B cell (primary cell): ENCODE results near the gene TGFBR3. TPM values are rescaled to one million over a fixed set of nuclear protein-coding genes. Genes with fewer than 3 reads are reported as not detected.

Experiments used
- ATAC-seq: fragments of 200-7000 bp; cut with Tn5 transposase; one replicate; pipeline ENCODE4 v1.10.0; 2021; ENCODE audit warnings: low read depth, mild to moderate bottlenecking, moderate number of reproducible peaks, moderate library complexity
- CTCF ChIA-PET: fragments of 350-600 bp; sonication (Branson Sonifier 250); formaldehyde crosslinking; loops from one replicate; lab custom pipeline; 2021; ENCODE audit warnings: antibody characterized with exemption, inconsistent platforms; lab: Charles Lee
- POLR2A ChIA-PET: fragments of 350-600 bp; sonication (Branson Sonifier 250); formaldehyde crosslinking; loops from one replicate; lab custom pipeline; 2021; ENCODE audit warnings: antibody characterized with exemption; lab: Charles Lee
- DNase-seq: peaks from one replicate; pipeline ENCODE4 v3.0.0; 2013
- H2AFZ ChIP-seq: 2 replicates; pipeline ENCODE4 v1.6.1; 2012; ENCODE audit warnings: mild to moderate bottlenecking, low read depth, low read length; ENCODE audit not compliant: insufficient read depth, poor library complexity, severe bottlenecking
- H3K27ac ChIP-seq, 2 donors: 1 replicate in 1 of 2; 2 replicates in 1 of 2; pipeline ENCODE4 v1.5.1; 2012 to 2013; ENCODE audit warnings: low read length in 2 of 2, mild to moderate bottlenecking in 2 of 2, moderate library complexity in 1 of 2
- H3K27me3 ChIP-seq, 4 experiments: fragments of 200-600 bp in 1 of 4; sonication (generic) in 1 of 4; replicated peaks in 1 of 4; 1 replicate in 2 of 4; 2 replicates in 2 of 4; pipeline versions ENCODE4 v1.6.1 to v1.7.0; 2013 to 2016; ENCODE audit warnings: low read length in 3 of 4, mild to moderate bottlenecking in 2 of 4, mixed read lengths in 1 of 4, moderate library complexity in 1 of 4; ENCODE audit not compliant: insufficient read depth in 4 of 4, control insufficient read depth in 3 of 4; ENCODE audit errors: control extremely low read depth in 1 of 4
- H3K36me3 ChIP-seq, 2 experiments: replicated peaks in 1 of 2; 1 replicate in 1 of 2; 2 replicates in 1 of 2; pipeline versions ENCODE4 v1.6.1 to v1.7.1; 2013; ENCODE audit warnings: low read length in 1 of 2; ENCODE audit not compliant: insufficient read depth in 2 of 2, control insufficient read depth in 1 of 2; ENCODE audit errors: control extremely low read depth in 1 of 2, extremely low read depth in 1 of 2
- H3K4me1 ChIP-seq, 2 donors: fragments of 200-600 bp in 1 of 2; sonication (generic) in 1 of 2; 1 replicate in 1 of 2; 2 replicates in 1 of 2; pipeline versions ENCODE4 v1.5.1 to v1.6.1; 2013 to 2017; ENCODE audit warnings: low read length in 2 of 2; ENCODE audit not compliant: control insufficient read depth in 2 of 2, insufficient read depth in 2 of 2
- H3K4me2 ChIP-seq: replicated peaks from 2 replicates; pipeline ENCODE3; 2012; ENCODE audit warnings: mild to moderate bottlenecking, low read depth, low read length; ENCODE audit not compliant: poor library complexity, severe bottlenecking
- H3K4me3 ChIP-seq, 5 experiments: fragments of 200-600 bp in 1 of 5; sonication (generic) in 1 of 5; 1 replicate in 3 of 5; 2 replicates in 2 of 5; pipeline versions ENCODE4 v1.5.1 to v1.7.0; 2011 to 2016; ENCODE audit warnings: low read length in 4 of 5, mild to moderate bottlenecking in 4 of 5, low read depth in 2 of 5, control low read depth in 1 of 5, moderate library complexity in 1 of 5; ENCODE audit not compliant: insufficient read depth in 1 of 5; ENCODE audit errors: control extremely low read depth in 1 of 5, extremely low read depth in 1 of 5
- H3K79me2 ChIP-seq: fragments of 200-600 bp; sonication (generic); one replicate; pipeline ENCODE4 v1.6.0; 2016; ENCODE audit warnings: low read length; ENCODE audit not compliant: control insufficient read depth, insufficient read depth
- H3K9ac ChIP-seq: fragments of 200-600 bp; sonication (generic); 2 replicates; pipeline ENCODE4 v1.6.1; 2017; ENCODE audit warnings: mild to moderate bottlenecking, low read length, moderate library complexity
- H3K9me3 ChIP-seq, 3 donors: one replicate each; pipeline versions ENCODE4 v1.6.1 to v1.7.1; 2013; ENCODE audit warnings: low read length in 2 of 3; ENCODE audit not compliant: control insufficient read depth in 2 of 3, insufficient read depth in 1 of 3; ENCODE audit errors: control extremely low read depth in 1 of 3
- H4K20me1 ChIP-seq: 2 replicates; pipeline ENCODE4 v1.6.0; 2012; ENCODE audit warnings: mild to moderate bottlenecking, low read length; ENCODE audit not compliant: insufficient read depth, control insufficient read depth, poor library complexity, severe bottlenecking
- H3K27ac Mint-ChIP-seq: one replicate; pipeline ENCODE4 v1.8.0; 2021; ENCODE audit warnings: mixed read lengths
- H3K27me3 Mint-ChIP-seq: one replicate; pipeline ENCODE4 v1.8.0; 2021; ENCODE audit warnings: mixed read lengths
- H3K4me1 Mint-ChIP-seq: one replicate; pipeline ENCODE4 v1.8.0; 2021; ENCODE audit warnings: mixed read lengths
- H3K4me3 Mint-ChIP-seq: one replicate; pipeline ENCODE4 v1.8.0; 2021; ENCODE audit warnings: mixed read lengths
- H3K9me3 Mint-ChIP-seq: one replicate; pipeline ENCODE4 v1.8.0; 2022; ENCODE audit warnings: mixed read lengths; ENCODE audit not compliant: insufficient read depth
- CTCF ChIP-seq: fragments of 200-600 bp; IDR thresholded peaks from one replicate; pipeline ENCODE4 v1.8.0; 2022; ENCODE audit warnings: antibody characterized with exemption, mild to moderate bottlenecking
- EZH2 ChIP-seq: IDR thresholded peaks from 2 replicates; pipeline ENCODE4 v1.6.1; 2012; ENCODE audit warnings: borderline replicate concordance, low read depth, mild to moderate bottlenecking, moderate library complexity, low read length; ENCODE audit not compliant: insufficient read depth, poor library complexity, severe bottlenecking
- WGBS: methylation state at CpG from one replicate; pipeline ENCODE4 v1.1.5; 2013; ENCODE audit warnings: missing lambda C conversion rate; ENCODE audit not compliant: insufficient coverage; 5-methylcytosine and 5-hydroxymethylcytosine counted together
- intact Hi-C: fragments of 100-400 bp; cut with micrococcal nuclease; formaldehyde crosslinking; loops from one replicate; pipeline ENCODE4 v1.10.0; 2022
- polyA plus RNA-seq: library from polyadenylated mRNA; depleted of rRNA; stranded (reverse); fragments of >200 nt; gene quantifications from 2 replicates; pipeline ENCODE4 v1.2.3, GENCODE V29; 2012
- total RNA-seq, 2 donors: library from RNA; stranded (reverse); fragments of 120-200 nt in 1 of 2; gene quantifications; 1 replicate in 1 of 2; 2 replicates in 1 of 2; pipeline versions ENCODE4 v1.2.3 to v1.2.4, GENCODE V29; 2013 to 2022

TGFBR3 gene
- total and polyA plus RNA-seq, 2 donors (not counting 1 experiment from before 2014, with no cell fraction given): 0.10 to 0.12 TPM

GRCh38 chr1:91846007-91846638 lies 39.8 kb downstream of the TGFBR3 start:
- no peaks in the 10 kb centered on the region for H3K4me1 ChIP-seq
- peaks cover 12% of the 10 kb centered on the region for H3K27me3 Mint-ChIP-seq
- no peak overlapping the region for H3K4me3 ChIP-seq
- no peak for ATAC-seq
- POLR2A ChIA-PET: no interaction called here
- H3K4me3 Mint-ChIP-seq: no peak overlapping the region
- peaks cover 0 to 1% (median 0%) of the 10 kb centered on the region in 3 donors for H3K9me3 ChIP-seq
- H3K27me3 ChIP-seq: no peaks in the 10 kb centered on the region
- no peaks in the 10 kb centered on the region for H3K36me3 ChIP-seq
- no peak overlapping the region for H3K27ac Mint-ChIP-seq
- TF ChIP-seq CTCF: no peak
- TF ChIP-seq EZH2: no peak
- 0% methylated on average over 4 of the region's 6 CpGs for WGBS
- no peaks in the 10 kb centered on the region for H4K20me1 ChIP-seq
- CTCF ChIA-PET: no interaction called here
- intact Hi-C loops: no loop called here
- H3K9me3 Mint-ChIP-seq: no peaks in the 10 kb centered on the region
- H3K4me2 ChIP-seq: no peak overlapping the region
- H3K4me1 Mint-ChIP-seq: no peaks in the 10 kb centered on the region
- no peaks in the 10 kb centered on the region for H3K79me2 ChIP-seq
- DNase-seq: no peak
- no peak overlapping the region for H3K27ac ChIP-seq
- no peak overlapping the region for H2AFZ ChIP-seq
- H3K9ac ChIP-seq: no peak overlapping the region

GRCh38 chr1:91844862-91845528 lies 41.0 kb downstream of the TGFBR3 start:
- H3K4me3 Mint-ChIP-seq: no peak overlapping the region
- H3K4me1 ChIP-seq: no peaks in the 10 kb centered on the region
- no peak overlapping the region for H3K9ac ChIP-seq
- no peak overlapping the region for H3K27ac Mint-ChIP-seq
- intact Hi-C loops: no loop called here
- WGBS: no CpG with 5 or more reads among the region's 6 CpGs
- no peaks in the 10 kb centered on the region for H3K27me3 ChIP-seq
- peaks cover 8% of the 10 kb centered on the region for H3K27me3 Mint-ChIP-seq
- H3K4me3 ChIP-seq: no peak overlapping the region
- ATAC-seq: no peak
- POLR2A ChIA-PET: no interaction called here
- H4K20me1 ChIP-seq: no peaks in the 10 kb centered on the region
- no peaks in the 10 kb centered on the region for H3K4me1 Mint-ChIP-seq
- no peak overlapping the region for H2AFZ ChIP-seq
- H3K36me3 ChIP-seq: no peaks in the 10 kb centered on the region
- DNase-seq: no peak
- no peak overlapping the region for H3K4me2 ChIP-seq
- CTCF ChIA-PET: no interaction called here
- H3K27ac ChIP-seq: no peak overlapping the region
- no peaks in the 10 kb centered on the region for H3K9me3 Mint-ChIP-seq
- peaks cover 0 to 1% (median 0%) of the 10 kb centered on the region in 3 donors for H3K9me3 ChIP-seq
- TF ChIP-seq EZH2: no peak
- no peak for TF ChIP-seq CTCF
- no peaks in the 10 kb centered on the region for H3K79me2 ChIP-seq
